Neural cell (in vitro differentiated cells): Measurements from ENCODE around the gene TFR2. TPM values are rescaled to one million over a fixed set of nuclear protein-coding genes. Genes with fewer than 3 reads are reported as not detected.

Experiments
- H2AFZ ChIP-seq: fragments of 200-600, 300-800 bp; sonication (generic), shearing (Covaris generic); 2 replicates; pipeline ENCODE4 v1.6.0; 2014; ENCODE audit warnings: low read depth, mild to moderate bottlenecking, antibody characterized with exemption, low read length, moderate library complexity
- H3F3A ChIP-seq: fragments of 200-600 bp; shearing (Covaris generic); 2 replicates; pipeline ENCODE4 v1.6.1; 2016; ENCODE audit warnings: mild to moderate bottlenecking, moderate library complexity, mixed read lengths, antibody characterized with exemption, low read length; ENCODE audit not compliant: insufficient read depth, poor library complexity, severe bottlenecking
- H3K27ac ChIP-seq: fragments of 200-600, 300-800 bp; sonication (generic), shearing (Covaris generic); 2 replicates; pipeline ENCODE4 v1.5.1; 2014; ENCODE audit warnings: mild to moderate bottlenecking, low read length, moderate library complexity
- H3K27me3 ChIP-seq: fragments of 300-800, 200-600 bp; sonication (generic), shearing (Covaris generic); 2 replicates; pipeline ENCODE4 v1.6.0; 2014; ENCODE audit warnings: mild to moderate bottlenecking, low read depth, low read length, moderate library complexity; ENCODE audit not compliant: insufficient read depth
- H3K36me3 ChIP-seq: fragments of 300-800, 200-600 bp; sonication (generic), shearing (Covaris generic); 2 replicates; pipeline ENCODE4 v1.5.1; 2014; ENCODE audit warnings: mild to moderate bottlenecking, antibody characterized with exemption, low read length, moderate library complexity; ENCODE audit not compliant: insufficient read depth
- H3K4me2 ChIP-seq: fragments of 300-800, 200-600 bp; sonication (generic), shearing (Covaris generic); 2 replicates; pipeline ENCODE4 v1.6.0; 2014; ENCODE audit warnings: mild to moderate bottlenecking, low read length
- H3K4me3 ChIP-seq: fragments of 300-800, 200-600 bp; sonication (generic), shearing (Covaris generic); 2 replicates; pipeline ENCODE4 v1.5.1; 2014; ENCODE audit warnings: mild to moderate bottlenecking, low read length, moderate library complexity
- H3K79me2 ChIP-seq: fragments of 200-600 bp; shearing (Covaris generic); replicated peaks from 2 replicates; pipeline ENCODE4 v1.6.0; 2014; ENCODE audit warnings: mild to moderate bottlenecking, low read length, moderate library complexity; ENCODE audit not compliant: insufficient read depth
- H3K9ac ChIP-seq: fragments of 300-800, 200-600 bp; sonication (generic), shearing (Covaris generic); 2 replicates; pipeline ENCODE4 v1.6.1; 2016; ENCODE audit warnings: mild to moderate bottlenecking, low read length, mixed read lengths
- H3K9me2 ChIP-seq: fragments of 200-600 bp; shearing (Covaris generic); 2 replicates; pipeline ENCODE4 v1.6.1; 2016; ENCODE audit warnings: mild to moderate bottlenecking, low read length, mixed read lengths; ENCODE audit not compliant: insufficient read depth
- H3K9me3 ChIP-seq: fragments of 200-600, 300-800 bp; sonication (generic), shearing (Covaris generic); 2 replicates; pipeline ENCODE4 v1.6.1; 2016; ENCODE audit warnings: mild to moderate bottlenecking, mixed run types, low read length, moderate library complexity, mixed read lengths
- H4K20me1 ChIP-seq: fragments of 200-600 bp; shearing (Covaris generic); 2 replicates; pipeline ENCODE4 v1.6.1; 2016; ENCODE audit warnings: mild to moderate bottlenecking, mixed run types; ENCODE audit not compliant: insufficient read depth
- CTCF ChIP-seq: fragments of 450-650 bp; IDR thresholded peaks from 2 replicates; pipeline ENCODE4 v1.5.1; 2014; ENCODE audit warnings: antibody characterized with exemption, mild to moderate bottlenecking, moderate library complexity; ENCODE audit not compliant: poor library complexity, severe bottlenecking
- EP300 ChIP-seq: fragments of 450-650 bp; conservative IDR thresholded peaks from 2 replicates; pipeline ENCODE4 v1.6.1; 2014; ENCODE audit warnings: antibody characterized with exemption, mild to moderate bottlenecking, moderate library complexity; ENCODE audit not compliant: poor library complexity, severe bottlenecking
- EZH2 ChIP-seq: fragments of 200-600, 300-800 bp; shearing (Covaris generic), sonication (generic); IDR thresholded peaks from 2 replicates; pipeline ENCODE4 v1.6.1; 2014; ENCODE audit warnings: antibody characterized with exemption, low read length, borderline replicate concordance, mild to moderate bottlenecking; ENCODE audit not compliant: insufficient read depth, poor library complexity, severe bottlenecking
- MXI1 ChIP-seq: fragments of 450-650 bp; conservative IDR thresholded peaks from 2 replicates; pipeline ENCODE4 v1.6.1; 2014; ENCODE audit warnings: antibody characterized with exemption, mild to moderate bottlenecking; ENCODE audit not compliant: poor library complexity, severe bottlenecking
- POLR2AphosphoS5 ChIP-seq: IDR thresholded peaks from 2 replicates; pipeline ENCODE4 v1.6.1; 2012
- RAD21 ChIP-seq: fragments of 450-650 bp; conservative IDR thresholded peaks from 2 replicates; pipeline ENCODE4 v1.6.1; 2014; ENCODE audit warnings: antibody characterized with exemption, mild to moderate bottlenecking, moderate library complexity
- REST ChIP-seq: IDR thresholded peaks from 2 replicates; pipeline ENCODE4 v1.6.1; 2012; ENCODE audit warnings: borderline replicate concordance
- SMC3 ChIP-seq: fragments of 450-650 bp; conservative IDR thresholded peaks from 2 replicates; pipeline ENCODE4 v1.6.1; 2014; ENCODE audit warnings: antibody characterized with exemption, mild to moderate bottlenecking, moderate library complexity; ENCODE audit not compliant: poor library complexity
- TAF1 ChIP-seq: IDR thresholded peaks from 2 replicates; pipeline ENCODE4 v1.6.1; 2012; ENCODE audit warnings: low read depth
- polyA plus RNA-seq: library from polyadenylated mRNA; depleted of rRNA; stranded (reverse); fragments of >200 nt; gene quantifications from 2 replicates; pipeline ENCODE4 v1.2.3, GENCODE V29; 2014

The TFR2 gene
- polyA plus RNA-seq, 1 donor from 2014 or later: 21.0 TPM

- H4K20me1 ChIP-seq: peaks cover 16% of the 10 kb centered on the region
- no peak overlapping the region for H2AFZ ChIP-seq
- H3K9me2 ChIP-seq: no peaks in the 10 kb centered on the region
- no peak overlapping the region for H3K4me3 ChIP-seq
- no peaks in the 10 kb centered on the region for H3K27me3 ChIP-seq
- no peaks in the 10 kb centered on the region for H3F3A ChIP-seq
- no peak overlapping the region for H3K9ac ChIP-seq
- no peaks in the 10 kb centered on the region for H3K9me3 ChIP-seq
- H3K27ac ChIP-seq: no peak overlapping the region
- H3K79me2 ChIP-seq: peaks cover 28% of the 10 kb centered on the region
- H3K4me2 ChIP-seq: no peak overlapping the region
- no peaks in the 10 kb centered on the region for H3K36me3 ChIP-seq
- TF ChIP-seq POLR2AphosphoS5 (no peak), RAD21 (no peak), CTCF (no peak), TAF1 (no peak), EZH2 (no peak), MXI1 (no peak), SMC3 (no peak), REST (no peak), EP300 (no peak)
These were observed 45.0 kb upstream of the TFR2 start for GRCh38 chr7:100686201-100686821.

GRCh38 chr7:100685631-100686145 lies 44.3 kb upstream of the TFR2 start:
- H3K4me2 ChIP-seq: no peak overlapping the region
- no peak overlapping the region for H2AFZ ChIP-seq
- no peaks in the 10 kb centered on the region for H3K27me3 ChIP-seq
- peaks cover 10% of the 10 kb centered on the region for H4K20me1 ChIP-seq
- H3K9me2 ChIP-seq: no peaks in the 10 kb centered on the region
- peaks cover 21% of the 10 kb centered on the region for H3K79me2 ChIP-seq
- no peaks in the 10 kb centered on the region for H3K36me3 ChIP-seq
- TF ChIP-seq CTCF: no peak
- no peak for TF ChIP-seq RAD21
- no peak for TF ChIP-seq SMC3
- TF ChIP-seq TAF1: no peak
- no peak for TF ChIP-seq MXI1
- TF ChIP-seq EZH2: no peak
- no peak for TF ChIP-seq POLR2AphosphoS5
- no peaks in the 10 kb centered on the region for H3K9me3 ChIP-seq
- no peak overlapping the region for H3K9ac ChIP-seq
- no peak overlapping the region for H3K27ac ChIP-seq
- no peaks in the 10 kb centered on the region for H3F3A ChIP-seq
- no peak overlapping the region for H3K4me3 ChIP-seq
